CD14-positive monocyte (primary cell): ENCODE measurements around the gene PARP16. TPM values are rescaled to one million over a fixed set of nuclear protein-coding genes. Genes with fewer than 3 reads are reported as not detected.

Experiments
- DNase-seq, 3 donors: peaks; one replicate each; pipeline ENCODE4 v3.0.0-alpha.2; 2011 to 2022
- H2AFZ ChIP-seq: 2 replicates; pipeline ENCODE4 v1.6.0; 2012; ENCODE audit warnings: mild to moderate bottlenecking, low read depth, low read length, inconsistent platforms; ENCODE audit not compliant: insufficient read depth, poor library complexity, severe bottlenecking
- H3K27ac ChIP-seq, 2 donors: 1 replicate in 1 of 2; 2 replicates in 1 of 2; pipeline ENCODE4 v1.5.1; 2012 to 2013; ENCODE audit warnings: low read length in 2 of 2, control low read depth in 1 of 2, inconsistent platforms in 1 of 2, low read depth in 1 of 2, mild to moderate bottlenecking in 1 of 2
- H3K27me3 ChIP-seq, 2 donors: one replicate each; pipeline versions ENCODE4 v1.6.0 to v1.6.1; 2011 to 2013; ENCODE audit warnings: low read length in 2 of 2; ENCODE audit not compliant: control insufficient read depth in 2 of 2, insufficient read depth in 2 of 2
- H3K36me3 ChIP-seq, 2 donors: replicated peaks in 1 of 2; 1 replicate in 1 of 2; 2 replicates in 1 of 2; pipeline versions ENCODE4 v1.5.1 to v1.6.1; 2012 to 2013; ENCODE audit warnings: low read length in 2 of 2, control low read depth in 1 of 2, inconsistent platforms in 1 of 2, mild to moderate bottlenecking in 1 of 2; ENCODE audit not compliant: insufficient read depth in 2 of 2, control insufficient read depth in 1 of 2
- H3K4me1 ChIP-seq, 2 donors: 1 replicate in 1 of 2; 2 replicates in 1 of 2; pipeline versions ENCODE4 v1.5.1 to v1.6.1; 2012 to 2013; ENCODE audit warnings: low read length in 2 of 2, control low read depth in 1 of 2, inconsistent platforms in 1 of 2, mild to moderate bottlenecking in 1 of 2, moderate library complexity in 1 of 2; ENCODE audit not compliant: insufficient read depth in 2 of 2, control insufficient read depth in 1 of 2
- H3K4me2 ChIP-seq: replicated peaks from 2 replicates; pipeline ENCODE3; 2012; ENCODE audit warnings: low read length, moderate library complexity, mild to moderate bottlenecking; ENCODE audit not compliant: poor library complexity, severe bottlenecking; ENCODE audit errors: extremely low read depth
- H3K4me3 ChIP-seq, 3 experiments: fragments of 200-600 bp in 1 of 3; sonication (generic) in 1 of 3; replicated peaks in 1 of 3; 1 replicate in 2 of 3; 2 replicates in 1 of 3; pipeline ENCODE4 v1.5.1; 2011 to 2013; ENCODE audit warnings: low read length in 3 of 3, mild to moderate bottlenecking in 3 of 3, control low read depth in 2 of 3, low read depth in 2 of 3, inconsistent platforms in 1 of 3, moderate library complexity in 1 of 3
- H3K79me2 ChIP-seq: 2 replicates; pipeline ENCODE4 v1.6.0; 2012; ENCODE audit warnings: mild to moderate bottlenecking, control low read depth, inconsistent platforms, low read length, moderate library complexity; ENCODE audit not compliant: insufficient read depth
- H3K9ac ChIP-seq: 2 replicates; pipeline ENCODE4 v1.6.0; 2017; ENCODE audit warnings: low read length, mild to moderate bottlenecking; ENCODE audit not compliant: insufficient read depth, poor library complexity, severe bottlenecking
- H3K9me3 ChIP-seq, 2 donors: replicated peaks in 1 of 2; 1 replicate in 1 of 2; 2 replicates in 1 of 2; pipeline versions ENCODE4 v1.5.1 to v1.6.1; 2012 to 2013; ENCODE audit warnings: low read length in 2 of 2, control low read depth in 1 of 2; ENCODE audit not compliant: control insufficient read depth in 1 of 2, insufficient read depth in 1 of 2
- H4K20me1 ChIP-seq: 2 replicates; pipeline ENCODE4 v1.6.0; 2012; ENCODE audit warnings: mild to moderate bottlenecking, low read length, control low read depth, moderate library complexity; ENCODE audit not compliant: insufficient read depth
- H3K27ac Mint-ChIP-seq, 7 donors: one replicate each; pipeline ENCODE4 v1.8.0; 2020; ENCODE audit warnings: mild to moderate bottlenecking in 7 of 7, mixed read lengths in 7 of 7, moderate library complexity in 6 of 7, inconsistent platforms in 2 of 7
- H3K27me3 Mint-ChIP-seq, 3 donors: one replicate each; pipeline ENCODE4 v1.8.0; 2021 to 2022; ENCODE audit warnings: low read depth in 3 of 3, mild to moderate bottlenecking in 3 of 3, mixed read lengths in 3 of 3, moderate library complexity in 3 of 3, inconsistent platforms in 1 of 3
- H3K36me3 Mint-ChIP-seq, 2 donors: one replicate each; pipeline ENCODE4 v1.8.0; 2020; ENCODE audit warnings: mixed read lengths in 2 of 2, inconsistent platforms in 1 of 2, mild to moderate bottlenecking in 1 of 2
- H3K4me1 Mint-ChIP-seq: one replicate; pipeline ENCODE4 v1.8.0; 2020; ENCODE audit warnings: mild to moderate bottlenecking, mixed read lengths
- H3K4me3 Mint-ChIP-seq, 2 donors: one replicate each; pipeline ENCODE4 v1.8.0; 2020; ENCODE audit warnings: mild to moderate bottlenecking in 2 of 2, mixed read lengths in 2 of 2, moderate library complexity in 1 of 2
- H3K9me3 Mint-ChIP-seq, 7 donors: one replicate each; pipeline ENCODE4 v1.8.0; 2020 to 2022; ENCODE audit warnings: mixed read lengths in 7 of 7, mild to moderate bottlenecking in 6 of 7, moderate library complexity in 6 of 7, inconsistent platforms in 2 of 7
- WGBS: methylation state at CpG from one replicate; pipeline ENCODE4 v1.1.5; 2013; ENCODE audit warnings: missing lambda C conversion rate; ENCODE audit not compliant: insufficient coverage; 5-methylcytosine and 5-hydroxymethylcytosine counted together
- intact Hi-C, 2 donors: fragments of 100-400 bp; cut with micrococcal nuclease; formaldehyde crosslinking; loops; one replicate each; pipeline versions ENCODE4 v1.15.0 to v1.15.1; 2023
- polyA plus RNA-seq, 3 donors: library from polyadenylated mRNA; depleted of rRNA in 1 of 3; unstranded in 2 of 3; stranded (reverse) in 1 of 3; fragments of 300-500 nt in 2 of 3; fragments of >200 nt in 1 of 3; fragmentation: Illumina TruSeq in 2 of 3; gene quantifications; 1 replicate in 2 of 3; 2 replicates in 1 of 3; pipeline ENCODE4 v1.2.3, GENCODE V29; 2012 to 2021
- TF ChIP-seq, protein P1 (sequence below): fragments of 200-600 bp; IDR thresholded peaks from one replicate; pipeline ENCODE4 v1.8.0; 2022; ENCODE audit warnings: antibody characterized with exemption, mild to moderate bottlenecking

Gene PARP16
- polyA plus RNA-seq, 3 donors: 4.8 to 6.9 (median 5.7) TPM

DNA sequence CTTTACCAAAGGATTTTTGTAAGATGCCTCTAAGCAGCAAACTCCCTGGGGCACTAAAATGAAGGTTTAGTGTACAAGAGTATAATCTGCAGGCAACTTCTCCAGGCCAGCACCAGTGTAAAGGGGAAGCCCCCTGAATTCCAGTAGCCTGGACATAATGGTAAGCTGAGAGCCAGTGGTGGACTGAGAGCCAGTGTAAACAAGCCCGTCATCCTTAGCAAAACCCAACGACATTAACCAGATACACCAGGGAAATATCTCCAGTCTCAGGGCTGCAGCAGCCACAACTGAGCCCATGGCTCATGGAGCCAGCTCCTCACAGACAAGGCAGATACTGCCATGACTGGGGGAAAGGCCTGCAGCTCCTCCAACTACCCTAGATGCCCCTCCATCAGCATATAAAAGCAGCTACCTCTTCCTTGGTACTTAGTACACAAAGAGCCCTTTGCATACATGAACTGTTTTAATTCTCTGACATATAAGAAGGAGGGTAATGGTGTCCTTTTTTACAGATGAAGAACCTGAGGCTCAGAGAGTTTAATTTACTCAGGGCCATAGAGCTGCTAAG lies 21.7 kb downstream of the PARP16 start:
- Histone ChIP-seq H3K9me3 (no peaks in the 10 kb centered on the region), H4K20me1 (no peaks in the 10 kb centered on the region), H3K4me2 (no peak overlapping the region), H2AFZ (no peak overlapping the region), H3K4me1 (no peaks in the 10 kb centered on the region), H3K27me3 (no peaks in the 10 kb centered on the region), H3K36me3 (peaks cover 19 to 32% of the 10 kb centered on the region in 2 donors), H3K27ac (no peak overlapping the region), H3K4me3 (no peak overlapping the region), H3K79me2 (no peaks in the 10 kb centered on the region), H3K9ac (no peak overlapping the region)
- no peak overlapping the region for H3K27ac Mint-ChIP-seq
- no peak for DNase-seq
- peaks cover 36 to 38% of the 10 kb centered on the region in 2 donors for H3K36me3 Mint-ChIP-seq
- TF ChIP-seq, protein P1, sequence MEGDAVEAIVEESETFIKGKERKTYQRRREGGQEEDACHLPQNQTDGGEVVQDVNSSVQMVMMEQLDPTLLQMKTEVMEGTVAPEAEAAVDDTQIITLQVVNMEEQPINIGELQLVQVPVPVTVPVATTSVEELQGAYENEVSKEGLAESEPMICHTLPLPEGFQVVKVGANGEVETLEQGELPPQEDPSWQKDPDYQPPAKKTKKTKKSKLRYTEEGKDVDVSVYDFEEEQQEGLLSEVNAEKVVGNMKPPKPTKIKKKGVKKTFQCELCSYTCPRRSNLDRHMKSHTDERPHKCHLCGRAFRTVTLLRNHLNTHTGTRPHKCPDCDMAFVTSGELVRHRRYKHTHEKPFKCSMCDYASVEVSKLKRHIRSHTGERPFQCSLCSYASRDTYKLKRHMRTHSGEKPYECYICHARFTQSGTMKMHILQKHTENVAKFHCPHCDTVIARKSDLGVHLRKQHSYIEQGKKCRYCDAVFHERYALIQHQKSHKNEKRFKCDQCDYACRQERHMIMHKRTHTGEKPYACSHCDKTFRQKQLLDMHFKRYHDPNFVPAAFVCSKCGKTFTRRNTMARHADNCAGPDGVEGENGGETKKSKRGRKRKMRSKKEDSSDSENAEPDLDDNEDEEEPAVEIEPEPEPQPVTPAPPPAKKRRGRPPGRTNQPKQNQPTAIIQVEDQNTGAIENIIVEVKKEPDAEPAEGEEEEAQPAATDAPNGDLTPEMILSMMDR: no peak
- intact Hi-C loops: no loop called here
- no CpG with 5 or more reads among the region's 2 CpGs for WGBS
- no peak overlapping the region for H3K4me3 Mint-ChIP-seq
- H3K27me3 Mint-ChIP-seq: no peaks in the 10 kb centered on the region
- no peaks in the 10 kb centered on the region for H3K9me3 Mint-ChIP-seq
- H3K4me1 Mint-ChIP-seq: no peaks in the 10 kb centered on the region

DNA sequence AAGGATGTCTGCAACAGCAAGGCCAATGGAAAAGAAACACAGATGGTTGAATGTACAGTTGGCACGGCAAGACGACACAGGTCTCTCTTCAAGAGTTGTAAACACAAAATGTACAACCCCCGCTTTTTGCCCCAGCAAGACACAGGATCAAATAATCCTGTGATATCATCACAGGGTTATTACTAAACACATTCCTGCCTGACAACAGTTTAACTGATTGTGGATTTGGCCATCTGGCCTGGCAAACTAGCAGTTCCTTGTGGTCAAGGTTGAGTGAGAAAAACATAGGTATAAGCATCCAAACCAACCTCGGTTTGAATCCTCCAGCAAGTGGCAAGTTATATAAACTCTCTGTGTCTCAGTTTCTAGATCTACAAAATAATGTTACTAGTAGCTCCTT lies 23.4 kb downstream of the PARP16 start:
- WGBS: 100% methylated on average over 1 of the region's 4 CpGs
- no peak overlapping the region for H3K27ac ChIP-seq
- H3K36me3 ChIP-seq: peaks cover 21 to 41% of the 10 kb centered on the region in 2 donors
- intact Hi-C loops: no loop called here
- no peak overlapping the region for H3K4me2 ChIP-seq
- H3K9ac ChIP-seq: no peak overlapping the region
- H3K4me1 ChIP-seq: no peaks in the 10 kb centered on the region
- no peaks in the 10 kb centered on the region for H3K4me1 Mint-ChIP-seq
- H3K9me3 Mint-ChIP-seq: no peaks in the 10 kb centered on the region
- H3K36me3 Mint-ChIP-seq: peaks cover 48% of the 10 kb centered on the region in 2 donors
- H3K27me3 Mint-ChIP-seq: no peaks in the 10 kb centered on the region
- no peaks in the 10 kb centered on the region for H4K20me1 ChIP-seq
- no peak overlapping the region for H3K4me3 Mint-ChIP-seq
- H3K79me2 ChIP-seq: no peaks in the 10 kb centered on the region
- TF ChIP-seq, protein P1: no peak
- no peak overlapping the region for H3K27ac Mint-ChIP-seq
- H3K27me3 ChIP-seq: no peaks in the 10 kb centered on the region
- no peak overlapping the region for H2AFZ ChIP-seq
- no peak for DNase-seq
- H3K9me3 ChIP-seq: no peaks in the 10 kb centered on the region
- no peak overlapping the region for H3K4me3 ChIP-seq
